Body of pancreas (tissue), 4 donors: ENCODE results near the gene SYNE1. TPM values are rescaled to one million over a fixed set of nuclear protein-coding genes. Genes with fewer than 3 reads are reported as not detected.

ENCODE experiments used
- ATAC-seq: fragments of 150-250 bp; one replicate; pipeline ENCODE4 v1.9.1; 2016
- DNase-seq, 4 donors: peaks; one replicate each; pipeline ENCODE4 v3.0.0-alpha.2; 2019
- H3K27ac ChIP-seq, 4 donors: fragments of 200-600 bp; sonication (generic); 1 replicate in 3 of 4; 2 replicates in 1 of 4; pipeline versions ENCODE4 v1.5.1 to v1.6.1; 2016 to 2019; ENCODE audit warnings: mild to moderate bottlenecking in 1 of 4, mixed read lengths in 1 of 4, moderate library complexity in 1 of 4
- H3K27me3 ChIP-seq, 2 donors: fragments of 200-600 bp; sonication (generic); one replicate each; pipeline ENCODE4 v1.6.0; 2016; ENCODE audit warnings: mild to moderate bottlenecking in 1 of 2
- H3K36me3 ChIP-seq, 2 donors: fragments of 200-600 bp; sonication (generic); replicated peaks in 1 of 2; 2 replicates each; pipeline ENCODE4 v1.5.1; 2016; ENCODE audit warnings: low read depth in 2 of 2; ENCODE audit not compliant: insufficient read depth in 1 of 2
- H3K4me1 ChIP-seq: fragments of 200-600 bp; sonication (generic); one replicate; pipeline ENCODE4 v1.6.0; 2016
- H3K4me3 ChIP-seq, 2 donors: fragments of 200-600 bp; sonication (generic); 1 replicate in 1 of 2; 2 replicates in 1 of 2; pipeline ENCODE4 v1.5.1; 2016 to 2019
- H3K9me3 ChIP-seq, 3 donors: fragments of 200-600 bp; sonication (generic); 1 replicate in 2 of 3; 2 replicates in 1 of 3; pipeline ENCODE4 v1.5.1; 2016
- POLR2A ChIP-seq, 3 donors: fragments of 450-650 bp; IDR thresholded peaks; one replicate each; pipeline ENCODE4 v1.6.1; 2016; ENCODE audit warnings: antibody characterized with exemption in 3 of 3, mild to moderate bottlenecking in 2 of 3
- WGBS, 2 donors: methylation state at CpG; one replicate each; pipeline ENCODE4 v1.1.5; 2017; 5-methylcytosine and 5-hydroxymethylcytosine counted together
- intact Hi-C: fragments of 100-400 bp; cut with DNase I; formaldehyde crosslinking; loops from one replicate; pipeline ENCODE4 v1.15.1; 2023
- total RNA-seq, 2 donors: library from RNA; depleted of rRNA; stranded (reverse); fragments of >200 nt; gene quantifications; one replicate each; pipeline ENCODE4 v1.1.0, GENCODE V29; 2016
- TF ChIP-seq, protein P1 (sequence below), 7 experiments: fragments of 450-650 bp in 4 of 7; fragments of 200-600 bp in 3 of 7; sonication (generic) in 3 of 7; IDR thresholded peaks; one replicate each; pipeline ENCODE4 v1.5.1; 2016 to 2019; ENCODE audit warnings: antibody characterized with exemption in 7 of 7

SYNE1 gene
- total RNA-seq, 2 donors from 2014 or later, result 109 to 123 TPM

- WGBS, 2 donors, result 65 to 75% methylated on average over 4 of the region's 4 CpGs
- Histone ChIP-seq H3K9me3 (no peaks in the 10 kb centered on the region), H3K4me1 (no peaks in the 10 kb centered on the region), H3K27ac (no peak overlapping the region), H3K27me3 (no peaks in the 10 kb centered on the region), H3K36me3 (no peaks in the 10 kb centered on the region), H3K4me3 (no peak overlapping the region)
- DNase-seq, result no peak
- intact Hi-C loops, result no loop called here
- no peak for TF ChIP-seq POLR2A (IDR thresholded peaks at IDR 0.05)
- TF ChIP-seq, protein P1, sequence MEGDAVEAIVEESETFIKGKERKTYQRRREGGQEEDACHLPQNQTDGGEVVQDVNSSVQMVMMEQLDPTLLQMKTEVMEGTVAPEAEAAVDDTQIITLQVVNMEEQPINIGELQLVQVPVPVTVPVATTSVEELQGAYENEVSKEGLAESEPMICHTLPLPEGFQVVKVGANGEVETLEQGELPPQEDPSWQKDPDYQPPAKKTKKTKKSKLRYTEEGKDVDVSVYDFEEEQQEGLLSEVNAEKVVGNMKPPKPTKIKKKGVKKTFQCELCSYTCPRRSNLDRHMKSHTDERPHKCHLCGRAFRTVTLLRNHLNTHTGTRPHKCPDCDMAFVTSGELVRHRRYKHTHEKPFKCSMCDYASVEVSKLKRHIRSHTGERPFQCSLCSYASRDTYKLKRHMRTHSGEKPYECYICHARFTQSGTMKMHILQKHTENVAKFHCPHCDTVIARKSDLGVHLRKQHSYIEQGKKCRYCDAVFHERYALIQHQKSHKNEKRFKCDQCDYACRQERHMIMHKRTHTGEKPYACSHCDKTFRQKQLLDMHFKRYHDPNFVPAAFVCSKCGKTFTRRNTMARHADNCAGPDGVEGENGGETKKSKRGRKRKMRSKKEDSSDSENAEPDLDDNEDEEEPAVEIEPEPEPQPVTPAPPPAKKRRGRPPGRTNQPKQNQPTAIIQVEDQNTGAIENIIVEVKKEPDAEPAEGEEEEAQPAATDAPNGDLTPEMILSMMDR (IDR thresholded peaks at IDR 0.05), result no peak
- ATAC-seq, result no peak
Measured at GRCh38 chr6:152450519-152450918, 186.6 kb downstream of the SYNE1 start.

GRCh38 chr6:152441902-152442301, 195.3 kb downstream of the SYNE1 start:
- intact Hi-C loops, result no loop called here
- DNase-seq (no peak), ATAC-seq (no peak)
- no peaks in the 10 kb centered on the region for H3K36me3 ChIP-seq
- TF ChIP-seq, protein P1 (IDR thresholded peaks at IDR 0.05), result no peak
- TF ChIP-seq POLR2A (IDR thresholded peaks at IDR 0.05), result no peak
- H3K27ac ChIP-seq, result no peak overlapping the region
- H3K9me3 ChIP-seq, result no peaks in the 10 kb centered on the region
- H3K4me1 ChIP-seq, result no peaks in the 10 kb centered on the region
- no peak overlapping the region for H3K4me3 ChIP-seq
- H3K27me3 ChIP-seq, result no peaks in the 10 kb centered on the region
- WGBS, 2 donors, result 88 to 89% methylated on average over 15 of the region's 15 CpGs

DNA sequence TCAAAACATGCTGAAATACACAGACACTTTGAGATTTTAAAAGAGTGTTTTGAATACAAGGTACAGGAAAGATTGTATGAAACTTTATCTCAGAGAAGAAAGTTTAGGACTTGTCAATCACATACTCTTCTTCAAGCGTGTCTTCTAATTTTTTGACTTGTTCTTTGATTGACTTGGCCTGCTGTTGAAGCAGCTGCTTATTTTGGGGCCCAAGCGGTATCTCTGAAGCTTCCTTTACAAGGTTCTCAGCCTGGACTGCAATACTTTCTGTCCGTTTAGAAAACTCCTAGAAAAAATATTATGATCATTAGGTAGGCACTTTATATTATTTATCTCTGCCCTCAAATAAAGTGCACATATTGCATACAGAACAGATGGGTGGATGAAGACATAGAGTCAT, 201.3 kb downstream of the SYNE1 start:
- Histone ChIP-seq H3K9me3 (no peaks in the 10 kb centered on the region), H3K4me3 (no peak overlapping the region), H3K36me3 (no peaks in the 10 kb centered on the region), H3K27ac (no peak overlapping the region), H3K27me3 (no peaks in the 10 kb centered on the region), H3K4me1 (no peaks in the 10 kb centered on the region)
- no peak for ATAC-seq
- TF ChIP-seq POLR2A (IDR thresholded peaks at IDR 0.05), result no peak
- TF ChIP-seq, protein P1 (IDR thresholded peaks at IDR 0.05), result no peak
- intact Hi-C loops, result no loop called here
- no peak for DNase-seq
- 74 to 78% methylated on average over 3 of the region's 3 CpGs for WGBS, 2 donors

DNA sequence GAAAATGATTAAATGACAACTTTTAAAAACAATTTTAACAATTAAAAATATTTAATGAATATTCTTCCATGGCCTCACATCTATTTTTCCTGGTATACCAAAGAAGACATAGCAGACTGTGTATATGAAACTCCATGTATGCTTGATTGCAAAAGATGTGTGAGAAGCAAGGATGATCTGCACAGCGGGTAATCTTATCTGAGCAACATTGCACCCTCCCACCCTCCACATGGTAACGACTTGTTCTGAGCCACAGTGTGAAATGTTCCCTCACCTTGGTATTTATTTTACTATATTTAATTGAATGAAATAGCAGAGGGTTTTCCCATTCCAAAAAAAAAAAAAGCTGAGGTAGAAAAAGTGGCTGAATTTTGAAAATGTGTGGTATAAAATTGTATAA, 204.4 kb downstream of the SYNE1 start:
- no peak for TF ChIP-seq POLR2A (IDR thresholded peaks at IDR 0.05)
- TF ChIP-seq, protein P1 (IDR thresholded peaks at IDR 0.05), result no peak
- Histone ChIP-seq H3K4me1 (no peaks in the 10 kb centered on the region), H3K27ac (no peak overlapping the region), H3K36me3 (no peaks in the 10 kb centered on the region), H3K9me3 (no peaks in the 10 kb centered on the region), H3K27me3 (no peaks in the 10 kb centered on the region), H3K4me3 (no peak overlapping the region)
- ATAC-seq, result no peak
- DNase-seq, result no peak
- intact Hi-C loops, result no loop called here
- WGBS, 2 donors, result 57 to 59% methylated on average over 2 of the region's 2 CpGs

GRCh38 chr6:152428126-152428525, 209.0 kb downstream of the SYNE1 start:
- Histone ChIP-seq H3K9me3 (no peaks in the 10 kb centered on the region), H3K27ac (no peak overlapping the region), H3K4me3 (no peak overlapping the region), H3K4me1 (no peaks in the 10 kb centered on the region), H3K36me3 (no peaks in the 10 kb centered on the region), H3K27me3 (no peaks in the 10 kb centered on the region)
- TF ChIP-seq, protein P1 (IDR thresholded peaks at IDR 0.05), result no peak
- 73 to 81% methylated on average over 11 of the region's 11 CpGs for WGBS, 2 donors
- DNase-seq (no peak), ATAC-seq (no peak)
- intact Hi-C loops, result no loop called here
